ENCODE data around the gene CFDP1. TPM values are rescaled to one million over a fixed set of nuclear protein-coding genes. Genes with fewer than 3 reads are reported as not detected.
"Not testable (repeated sequence)": the region's sequence is repeated elsewhere in the genome, so short reads cannot be mapped to it uniquely, and the experiment has no call there.

Gene CFDP1
- total RNA-seq, 4 donors from 2014 or later = 36.7 to 81.4 (median 48.2) TPM

DNA sequence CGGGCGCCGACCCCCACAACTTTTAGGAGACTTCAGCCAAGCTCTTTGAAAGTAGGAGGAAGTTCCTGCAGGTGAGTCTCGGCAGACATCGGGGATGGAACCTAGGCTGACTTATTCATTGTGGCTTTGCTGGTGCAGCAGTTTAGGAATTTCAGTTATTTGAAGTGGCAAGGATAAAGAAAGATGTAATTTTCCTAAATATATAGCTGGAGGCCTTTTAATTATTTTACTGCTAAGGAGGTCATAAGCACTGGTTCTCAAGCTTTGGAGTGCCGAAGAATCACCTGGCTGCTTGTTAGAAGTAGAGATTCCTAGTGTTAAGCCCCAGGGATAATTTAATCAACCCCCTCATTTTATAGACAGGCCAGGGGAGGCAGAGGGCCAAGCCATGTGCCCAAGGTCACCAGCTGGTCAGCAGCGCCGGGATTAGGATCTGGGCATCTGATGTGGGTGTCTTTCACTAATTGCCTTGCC, 152.9 kb downstream of the CFDP1 start:
- WGBS = 66% methylated on average over 8 of the region's 8 CpGs

DNA sequence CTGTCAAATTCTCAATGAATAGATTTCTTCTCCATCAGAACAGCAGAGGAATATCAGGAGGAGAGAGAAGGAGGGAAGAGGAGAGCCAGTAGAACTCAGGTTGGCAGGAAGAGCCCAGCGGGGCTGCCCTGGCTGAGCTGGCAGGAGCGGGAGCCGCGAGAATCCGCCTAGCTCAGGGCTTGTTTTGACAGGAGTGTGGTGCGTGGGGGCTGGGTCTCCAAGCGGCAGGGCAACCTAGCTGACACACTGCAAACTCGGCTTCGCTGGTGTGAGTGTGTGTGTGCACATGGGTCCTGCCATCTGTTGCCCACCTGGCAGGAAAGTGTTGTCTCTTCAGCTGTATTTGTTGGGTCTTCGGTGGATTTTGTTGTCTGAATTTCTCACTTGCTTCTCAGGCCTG, 154.0 kb downstream of the CFDP1 start:
- DNase-seq (ENCODE audit: low spot score in 2 of 2) = no peak
- Histone ChIP-seq H3K9me3 (no peaks in the 10 kb centered on the region), H3K27me3 (no peaks in the 10 kb centered on the region), H3K36me3 (no peaks in the 10 kb centered on the region), H3K4me3 (no peak overlapping the region), H3K27ac (no peak overlapping the region), H3K4me1 (peaks cover 3% of the 10 kb centered on the region)
- WGBS = 46% methylated on average over 10 of the region's 10 CpGs
- TF ChIP-seq, protein P1, sequence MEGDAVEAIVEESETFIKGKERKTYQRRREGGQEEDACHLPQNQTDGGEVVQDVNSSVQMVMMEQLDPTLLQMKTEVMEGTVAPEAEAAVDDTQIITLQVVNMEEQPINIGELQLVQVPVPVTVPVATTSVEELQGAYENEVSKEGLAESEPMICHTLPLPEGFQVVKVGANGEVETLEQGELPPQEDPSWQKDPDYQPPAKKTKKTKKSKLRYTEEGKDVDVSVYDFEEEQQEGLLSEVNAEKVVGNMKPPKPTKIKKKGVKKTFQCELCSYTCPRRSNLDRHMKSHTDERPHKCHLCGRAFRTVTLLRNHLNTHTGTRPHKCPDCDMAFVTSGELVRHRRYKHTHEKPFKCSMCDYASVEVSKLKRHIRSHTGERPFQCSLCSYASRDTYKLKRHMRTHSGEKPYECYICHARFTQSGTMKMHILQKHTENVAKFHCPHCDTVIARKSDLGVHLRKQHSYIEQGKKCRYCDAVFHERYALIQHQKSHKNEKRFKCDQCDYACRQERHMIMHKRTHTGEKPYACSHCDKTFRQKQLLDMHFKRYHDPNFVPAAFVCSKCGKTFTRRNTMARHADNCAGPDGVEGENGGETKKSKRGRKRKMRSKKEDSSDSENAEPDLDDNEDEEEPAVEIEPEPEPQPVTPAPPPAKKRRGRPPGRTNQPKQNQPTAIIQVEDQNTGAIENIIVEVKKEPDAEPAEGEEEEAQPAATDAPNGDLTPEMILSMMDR (IDR thresholded peaks at IDR 0.05) = no peak
- no peak for TF ChIP-seq EP300 (IDR thresholded peaks at IDR 0.05)
- TF ChIP-seq POLR2A (IDR thresholded peaks at IDR 0.05) = no peak
- TF ChIP-seq POLR2AphosphoS5 (IDR thresholded peaks at IDR 0.05) = no peak

More for the DNA sequence above, 152.9 kb downstream of the CFDP1 start:
- Histone ChIP-seq H3K4me3 (no peak overlapping the region), H3K27ac (no peak overlapping the region), H3K27me3 (no peaks in the 10 kb centered on the region), H3K36me3 (no peaks in the 10 kb centered on the region), H3K4me1 (peaks cover 3% of the 10 kb centered on the region), H3K9me3 (no peaks in the 10 kb centered on the region)
- DNase-seq (ENCODE audit: low spot score in 2 of 2) = no peak
- TF ChIP-seq EP300 (IDR thresholded peaks at IDR 0.05) (no peak), POLR2AphosphoS5 (IDR thresholded peaks at IDR 0.05) (no peak), POLR2A (IDR thresholded peaks at IDR 0.05) (no peak)
- TF ChIP-seq, protein P1 (IDR thresholded peaks at IDR 0.05) = no peak

DNA sequence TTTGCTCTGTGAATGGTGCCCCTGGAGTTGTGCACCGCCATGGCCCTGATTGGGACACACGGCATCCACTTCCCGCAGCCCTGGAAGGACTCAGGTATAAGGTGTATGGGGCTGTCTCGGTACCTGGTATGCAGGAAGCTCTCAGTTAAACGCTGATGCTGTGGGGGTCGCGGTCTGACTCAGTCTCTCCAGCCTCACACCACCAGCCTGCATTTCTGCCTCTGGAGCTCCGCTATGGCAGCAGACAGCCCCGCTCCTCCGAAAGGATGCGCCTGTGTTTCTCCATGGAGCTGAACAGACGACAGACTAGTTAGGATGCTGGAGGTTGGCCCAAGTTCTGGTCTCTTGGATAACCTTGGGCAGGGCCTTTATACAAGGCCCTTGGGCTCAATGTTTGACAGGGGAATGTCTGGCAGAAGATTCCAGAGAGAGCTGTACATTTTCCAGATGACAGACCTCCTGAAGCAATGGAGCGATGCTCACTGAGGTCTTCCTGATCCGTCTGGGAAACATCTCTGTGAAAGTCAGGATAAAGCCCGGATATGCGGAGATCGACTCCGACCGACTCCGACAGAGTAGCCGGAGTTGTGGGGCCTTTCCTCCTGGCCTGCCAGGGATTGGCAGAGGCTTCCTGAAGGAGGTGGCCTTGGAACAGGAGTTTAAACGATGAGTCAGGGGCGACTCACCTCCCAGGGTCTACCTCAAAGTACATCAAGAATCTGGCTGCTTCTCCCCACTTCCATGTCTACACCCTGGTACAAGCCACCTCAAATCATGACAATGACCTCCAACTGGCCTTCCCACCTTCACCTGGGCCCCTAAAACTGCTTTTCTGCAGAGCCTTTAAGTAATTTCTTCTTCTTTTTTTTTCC, 160.0 kb downstream of the CFDP1 start:
- Histone ChIP-seq H3K4me1 (peaks cover under 1% of the 10 kb centered on the region), H3K9me3 (no peaks in the 10 kb centered on the region), H3K36me3 (no peaks in the 10 kb centered on the region), H3K27ac (no peak overlapping the region), H3K27me3 (no peaks in the 10 kb centered on the region), H3K4me3 (no peak overlapping the region)
- TF ChIP-seq EP300 (IDR thresholded peaks at IDR 0.05) (no peak), POLR2A (IDR thresholded peaks at IDR 0.05) (no peak), POLR2AphosphoS5 (IDR thresholded peaks at IDR 0.05) (no peak)
- TF ChIP-seq, protein P1 (IDR thresholded peaks at IDR 0.05) = no peak
- WGBS = 90% methylated on average over 18 of the region's 23 CpGs
- DNase-seq (ENCODE audit: low spot score in 2 of 2) = no peak

DNA sequence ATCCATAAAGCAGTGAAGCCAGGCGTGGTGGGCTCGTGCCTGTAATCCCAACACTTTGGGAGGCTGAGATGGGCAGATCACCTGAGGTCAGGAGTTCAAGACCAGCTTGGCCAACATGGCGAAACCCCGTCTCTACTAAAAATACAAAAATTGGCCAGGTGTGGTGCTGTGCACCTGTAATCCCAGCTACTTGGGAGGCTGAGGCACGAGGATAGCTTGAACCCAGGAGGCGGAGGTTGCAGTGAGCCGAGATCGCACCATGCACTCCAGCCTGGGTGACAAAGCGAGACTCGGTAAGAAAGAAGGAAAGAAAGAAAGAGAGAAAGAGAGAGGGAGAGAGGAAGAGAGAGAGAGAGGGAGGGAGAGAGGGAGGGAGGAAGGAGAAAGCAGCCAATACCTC, 160.7 kb downstream of the CFDP1 start:
- H3K36me3 ChIP-seq; H3K4me3 ChIP-seq; H3K27ac ChIP-seq; H3K9me3 ChIP-seq; DNase-seq (ENCODE audit: low spot score in 2 of 2); H3K4me1 ChIP-seq; H3K27me3 ChIP-seq: not testable (repeated sequence)
- 91% methylated on average over 10 of the region's 10 CpGs for WGBS

DNA sequence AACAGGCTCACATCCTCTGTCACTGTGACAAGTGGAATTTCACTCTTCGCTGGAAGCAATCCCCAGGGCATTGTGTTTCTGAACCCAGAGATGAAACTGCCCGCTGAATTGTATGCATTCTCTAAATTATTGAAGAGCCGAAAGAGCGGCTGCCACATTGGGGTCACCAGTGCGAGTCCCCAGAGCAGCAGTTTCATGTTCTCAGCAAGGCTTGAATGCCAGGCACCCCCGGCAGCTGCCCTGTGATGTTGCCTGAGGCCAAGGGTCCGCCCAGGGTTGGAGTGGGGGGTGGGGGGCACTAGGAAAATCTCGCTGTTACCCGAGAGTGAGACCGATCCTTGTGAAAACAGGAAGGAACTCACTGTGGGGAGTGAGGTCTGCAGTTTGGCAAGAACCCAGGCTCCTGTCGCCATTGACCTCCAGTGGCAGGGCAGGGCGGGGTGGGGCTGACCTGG, 161.2 kb downstream of the CFDP1 start:
- no peaks in the 10 kb centered on the region for H3K27me3 ChIP-seq
- H3K27ac ChIP-seq = no peak overlapping the region
- H3K4me1 ChIP-seq = peaks cover 12% of the 10 kb centered on the region
- no peak for DNase-seq (ENCODE audit: low spot score in 2 of 2)
- TF ChIP-seq EP300 (IDR thresholded peaks at IDR 0.05) (no peak), POLR2AphosphoS5 (IDR thresholded peaks at IDR 0.05) (no peak), POLR2A (IDR thresholded peaks at IDR 0.05) (no peak)
- TF ChIP-seq, protein P1 (IDR thresholded peaks at IDR 0.05) = no peak
- no peaks in the 10 kb centered on the region for H3K9me3 ChIP-seq
- WGBS = 73% methylated on average over 11 of the region's 12 CpGs
- H3K36me3 ChIP-seq = no peaks in the 10 kb centered on the region
- no peak overlapping the region for H3K4me3 ChIP-seq

Measured in suprapubic skin (tissue), 4 donors.